Measurements from ENCODE around the gene ELL3. TPM values are rescaled to one million over a fixed set of nuclear protein-coding genes. Genes with fewer than 3 reads are reported as not detected.

The ELL3 gene
- total RNA-seq, 1 experiment from 2014 or later: 3.0 TPM

GRCh38 chr15:43794269-43795037 lies 17.7 kb upstream of the ELL3 start:
- BruUV-seq (replicated peaks): no TSS peak

DNA sequence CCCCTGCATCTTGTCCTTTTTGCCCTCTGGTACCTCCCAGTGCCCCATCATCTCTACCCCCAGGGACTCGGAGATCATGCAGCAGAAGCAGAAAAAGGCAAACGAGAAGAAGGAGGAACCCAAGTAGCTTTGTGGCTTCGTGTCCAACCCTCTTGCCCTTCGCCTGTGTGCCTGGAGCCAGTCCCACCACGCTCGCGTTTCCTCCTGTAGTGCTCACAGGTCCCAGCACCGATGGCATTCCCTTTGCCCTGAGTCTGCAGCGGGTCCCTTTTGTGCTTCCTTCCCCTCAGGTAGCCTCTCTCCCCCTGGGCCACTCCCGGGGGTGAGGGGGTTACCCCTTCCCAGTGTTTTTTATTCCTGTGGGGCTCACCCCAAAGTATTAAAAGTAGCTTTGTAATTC lies 16.9 kb upstream of the ELL3 start:
- TF ChIP-seq EZH2 (IDR thresholded peaks at IDR 0.05; ENCODE audit: borderline replicate concordance, low read depth, low read length, poor library complexity, severe bottlenecking): no peak
- TF ChIP-seq, protein P1, sequence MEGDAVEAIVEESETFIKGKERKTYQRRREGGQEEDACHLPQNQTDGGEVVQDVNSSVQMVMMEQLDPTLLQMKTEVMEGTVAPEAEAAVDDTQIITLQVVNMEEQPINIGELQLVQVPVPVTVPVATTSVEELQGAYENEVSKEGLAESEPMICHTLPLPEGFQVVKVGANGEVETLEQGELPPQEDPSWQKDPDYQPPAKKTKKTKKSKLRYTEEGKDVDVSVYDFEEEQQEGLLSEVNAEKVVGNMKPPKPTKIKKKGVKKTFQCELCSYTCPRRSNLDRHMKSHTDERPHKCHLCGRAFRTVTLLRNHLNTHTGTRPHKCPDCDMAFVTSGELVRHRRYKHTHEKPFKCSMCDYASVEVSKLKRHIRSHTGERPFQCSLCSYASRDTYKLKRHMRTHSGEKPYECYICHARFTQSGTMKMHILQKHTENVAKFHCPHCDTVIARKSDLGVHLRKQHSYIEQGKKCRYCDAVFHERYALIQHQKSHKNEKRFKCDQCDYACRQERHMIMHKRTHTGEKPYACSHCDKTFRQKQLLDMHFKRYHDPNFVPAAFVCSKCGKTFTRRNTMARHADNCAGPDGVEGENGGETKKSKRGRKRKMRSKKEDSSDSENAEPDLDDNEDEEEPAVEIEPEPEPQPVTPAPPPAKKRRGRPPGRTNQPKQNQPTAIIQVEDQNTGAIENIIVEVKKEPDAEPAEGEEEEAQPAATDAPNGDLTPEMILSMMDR (conservative IDR thresholded peaks at IDR 0.05; ENCODE audit: low read depth, low read length): no peak
- ChIA-PET POLR2A (ENCODE audit: low non-redundant PET) (no interaction called here), CTCF (no interaction called here)
- H3K4me1 ChIP-seq (ENCODE audit: insufficient read depth, low read length, poor library complexity, severe bottlenecking): peaks cover 13% of the 10 kb centered on the region
- H3K27me3 ChIP-seq (replicated peaks; ENCODE audit: insufficient read depth, low read depth, low read length, poor library complexity): no peaks in the 10 kb centered on the region
- DNase-seq (ENCODE audit: low spot score): no peak
- no peaks in the 10 kb centered on the region for H3K9me3 ChIP-seq (ENCODE audit: low read depth, low read length, poor library complexity, severe bottlenecking)
- H3K27ac ChIP-seq (ENCODE audit: low read depth, low read length, poor library complexity, severe bottlenecking): peak overlapping the region; percentile 97
- H3K4me3 ChIP-seq (ENCODE audit: low read depth, low read length, poor library complexity, severe bottlenecking): peak overlapping the region; percentile 79
- no TSS peak for BruUV-seq (replicated peaks)
- H3K36me3 ChIP-seq (ENCODE audit: insufficient read depth, low read length, poor library complexity, severe bottlenecking): peaks cover 40% of the 10 kb centered on the region
- intact Hi-C loops (cut with micrococcal nuclease; ENCODE audit: unreplicated experiment): no loop called here

More at GRCh38 chr15:43794269-43795037, 17.7 kb upstream of the ELL3 start:
- Histone ChIP-seq H3K27ac (ENCODE audit: low read depth, low read length, poor library complexity, severe bottlenecking) (peak overlapping the region; percentile 43), H3K9me3 (ENCODE audit: low read depth, low read length, poor library complexity, severe bottlenecking) (no peaks in the 10 kb centered on the region), H3K36me3 (ENCODE audit: insufficient read depth, low read length, poor library complexity, severe bottlenecking) (peaks cover 40% of the 10 kb centered on the region), H3K27me3 (replicated peaks; ENCODE audit: insufficient read depth, low read depth, low read length, poor library complexity) (no peaks in the 10 kb centered on the region), H3K4me1 (ENCODE audit: insufficient read depth, low read length, poor library complexity, severe bottlenecking) (peaks cover 13% of the 10 kb centered on the region), H3K4me3 (ENCODE audit: low read depth, low read length, poor library complexity, severe bottlenecking) (no peak overlapping the region)
- DNase-seq (ENCODE audit: low spot score): no peak
- CTCF ChIA-PET: no interaction called here
- POLR2A ChIA-PET (ENCODE audit: low non-redundant PET): no interaction called here
- TF ChIP-seq, protein P1 (conservative IDR thresholded peaks at IDR 0.05; ENCODE audit: low read depth, low read length): no peak
- TF ChIP-seq EZH2 (IDR thresholded peaks at IDR 0.05; ENCODE audit: borderline replicate concordance, low read depth, low read length, poor library complexity, severe bottlenecking): no peak
- intact Hi-C loops (cut with micrococcal nuclease; ENCODE audit: unreplicated experiment): no loop called here

DNA sequence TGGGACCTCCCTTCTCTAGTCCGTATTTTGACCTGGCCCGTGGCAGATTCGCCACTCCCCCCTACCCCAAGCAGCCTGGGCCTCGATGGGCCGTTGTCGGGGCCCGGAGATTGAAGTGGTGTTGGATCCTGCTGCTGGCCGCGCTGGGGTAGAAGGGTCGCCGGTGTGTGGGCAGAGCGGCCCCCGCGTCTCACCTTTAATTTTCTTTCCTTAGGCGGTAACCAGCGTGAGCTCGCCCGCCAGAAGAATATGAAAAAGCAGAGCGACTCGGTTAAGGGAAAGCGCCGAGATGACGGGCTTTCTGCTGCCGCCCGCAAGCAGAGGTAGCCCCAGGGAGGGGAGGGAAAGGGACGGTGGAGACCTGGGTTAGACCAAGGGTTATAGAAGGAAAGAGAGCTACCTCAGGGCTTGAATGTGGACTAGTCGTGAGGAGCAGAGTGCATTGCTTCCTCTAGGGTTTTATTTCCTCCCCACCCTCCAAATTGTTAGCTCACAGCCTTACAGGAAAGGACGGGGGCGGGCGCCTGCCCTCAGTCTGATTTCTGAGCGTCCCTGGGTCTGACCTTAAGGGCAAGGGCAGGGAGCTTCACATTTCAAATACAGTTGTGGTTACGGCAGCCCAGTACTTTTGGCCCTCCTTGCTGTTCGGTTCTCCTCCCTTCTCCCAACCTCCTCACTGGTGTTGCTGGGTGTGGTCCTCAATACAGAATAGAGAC lies 16.2 kb upstream of the ELL3 start:
- no peaks in the 10 kb centered on the region for H3K27me3 ChIP-seq (replicated peaks; ENCODE audit: insufficient read depth, low read depth, low read length, poor library complexity)
- H3K9me3 ChIP-seq (ENCODE audit: low read depth, low read length, poor library complexity, severe bottlenecking): no peaks in the 10 kb centered on the region
- peak overlapping the region; percentile 97 for H3K27ac ChIP-seq (ENCODE audit: low read depth, low read length, poor library complexity, severe bottlenecking)
- H3K4me3 ChIP-seq (ENCODE audit: low read depth, low read length, poor library complexity, severe bottlenecking): peak overlapping the region; percentile 79
- peaks cover 13% of the 10 kb centered on the region for H3K4me1 ChIP-seq (ENCODE audit: insufficient read depth, low read length, poor library complexity, severe bottlenecking)
- no peak for DNase-seq (ENCODE audit: low spot score)
- ChIA-PET POLR2A (ENCODE audit: low non-redundant PET) (interaction anchor here (0.6 kb wide), 1 partner anchor 1313 kb away, joined by 10 read pairs; no protein-coding TSS in a partner anchor), CTCF (no interaction called here)
- BruUV-seq (replicated peaks): no TSS peak
- H3K36me3 ChIP-seq (ENCODE audit: insufficient read depth, low read length, poor library complexity, severe bottlenecking): peaks cover 40% of the 10 kb centered on the region
- TF ChIP-seq EZH2 (IDR thresholded peaks at IDR 0.05; ENCODE audit: borderline replicate concordance, low read depth, low read length, poor library complexity, severe bottlenecking): no peak
- TF ChIP-seq, protein P1 (conservative IDR thresholded peaks at IDR 0.05; ENCODE audit: low read depth, low read length): no peak
- intact Hi-C loops (cut with micrococcal nuclease; ENCODE audit: unreplicated experiment): no loop called here

Data from A673 (cell line).